H1 (cell line): ENCODE data around the gene PKMYT1. TPM values are rescaled to one million over a fixed set of nuclear protein-coding genes. Genes with fewer than 3 reads are reported as not detected.
A peak's percentile ranks its signal among the peaks of the same experiment; 100 is the strongest.

Source experiments
- ASH2L ChIP-seq: fragments of 200-600, 300-600 bp; sonication (generic); IDR thresholded peaks from one replicate; pipeline ENCODE4 v1.7.1; 2017; ENCODE audit warnings: low read length
- ATF2 ChIP-seq: IDR thresholded peaks from 2 replicates; pipeline ENCODE4 v1.6.1; 2012; ENCODE audit warnings: low read length, inconsistent platforms
- BACH1 ChIP-seq: IDR thresholded peaks from 2 replicates; pipeline ENCODE4 v1.6.1; 2012; ENCODE audit warnings: low read length, improper control_type of control experiment
- BCL11A ChIP-seq, 2 experiments: IDR thresholded peaks; one replicate each; pipeline ENCODE4 v1.6.1; 2011; ENCODE audit warnings: low read depth in 2 of 2, low read length in 2 of 2, mild to moderate bottlenecking in 2 of 2
- CTCF ChIP-seq, 3 experiments: IDR thresholded peaks; 1 replicate in 2 of 3; 2 replicates in 1 of 3; pipeline versions ENCODE4 v1.5.1 to v1.6.1; 2011; ENCODE audit warnings: low read length in 3 of 3, mild to moderate bottlenecking in 3 of 3, inconsistent platforms in 2 of 3, low read depth in 1 of 3, moderate library complexity in 1 of 3; ENCODE audit not compliant: insufficient read depth in 1 of 3; ENCODE audit errors: control extremely low read depth in 1 of 3
- FOSL1 ChIP-seq: IDR thresholded peaks from 2 replicates; pipeline ENCODE4 v1.6.1; 2011; ENCODE audit warnings: mild to moderate bottlenecking, low read depth, low read length, moderate library complexity; ENCODE audit not compliant: insufficient read depth
- GABPA ChIP-seq: IDR thresholded peaks from 2 replicates; pipeline ENCODE4 v1.6.1; 2011; ENCODE audit warnings: mild to moderate bottlenecking, low read length, moderate library complexity, borderline replicate concordance; ENCODE audit not compliant: insufficient read depth
- GTF2F1 ChIP-seq: IDR thresholded peaks from 2 replicates; pipeline ENCODE4 v1.6.1; 2012; ENCODE audit warnings: low read depth, low read length, improper control_type of control experiment, borderline replicate concordance
- JUN ChIP-seq: IDR thresholded peaks from 2 replicates; pipeline ENCODE4 v1.6.1; 2011; ENCODE audit warnings: low read depth, mild to moderate bottlenecking, improper control_type of control experiment, low read length
- KDM1A ChIP-seq: fragments of 200-600, 300-600 bp; sonication (generic); IDR thresholded peaks from 2 replicates; pipeline ENCODE4 v1.7.1; 2016; ENCODE audit warnings: mild to moderate bottlenecking, low read length, borderline replicate concordance
- KDM5A ChIP-seq: fragments of 200-600 bp; IDR thresholded peaks from 2 replicates; pipeline ENCODE4 v1.7.1; 2012; ENCODE audit warnings: mild to moderate bottlenecking, low read length, inconsistent platforms, mixed read lengths
- PHF8 ChIP-seq: fragments of 200-600 bp; sonication (generic); conservative IDR thresholded peaks from 2 replicates; pipeline ENCODE4 v1.7.1; 2012; ENCODE audit warnings: low read depth, mild to moderate bottlenecking, inconsistent platforms, low read length, moderate library complexity
- POLR2A ChIP-seq, 2 experiments: IDR thresholded peaks; 1 replicate in 1 of 2; 2 replicates in 1 of 2; pipeline ENCODE4 v1.6.1; 2011; ENCODE audit warnings: low read depth in 2 of 2, low read length in 2 of 2, mild to moderate bottlenecking in 2 of 2; ENCODE audit errors: control extremely low read depth in 1 of 2
- POLR2AphosphoS5 ChIP-seq: IDR thresholded peaks from 2 replicates; pipeline ENCODE4 v1.6.1; 2011; ENCODE audit warnings: low read depth, low read length
- SIN3A ChIP-seq, 2 experiments: IDR thresholded peaks in 1 of 2; conservative IDR thresholded peaks in 1 of 2; 2 replicates each; pipeline ENCODE4 v1.6.1; 2011 to 2012; ENCODE audit warnings: low read length in 2 of 2, improper control_type of control experiment in 1 of 2, low read depth in 1 of 2, mild to moderate bottlenecking in 1 of 2
- SIRT6 ChIP-seq: IDR thresholded peaks from one replicate; pipeline ENCODE4 v1.7.1; 2012; ENCODE audit warnings: low read length, inconsistent platforms
- SP4 ChIP-seq: IDR thresholded peaks from 2 replicates; pipeline ENCODE4 v1.6.1; 2012; ENCODE audit warnings: low read length, inconsistent platforms
- SUZ12 ChIP-seq: fragments of 200-600 bp; sonication (generic); IDR thresholded peaks from 2 replicates; pipeline ENCODE4 v1.6.1; 2012; ENCODE audit warnings: mild to moderate bottlenecking, inconsistent platforms, low read length, moderate library complexity, mixed read lengths
- TAF7 ChIP-seq: optimal IDR thresholded peaks from 2 replicates; pipeline ENCODE3; 2011; ENCODE audit warnings: low read depth, mild to moderate bottlenecking, inconsistent platforms, low read length, moderate library complexity, borderline replicate concordance
- TCF12 ChIP-seq: IDR thresholded peaks from 2 replicates; pipeline ENCODE4 v1.6.1; 2011; ENCODE audit warnings: low read depth, mild to moderate bottlenecking, low read length
- TEAD4 ChIP-seq: IDR thresholded peaks from 2 replicates; pipeline ENCODE4 v1.6.1; 2012; ENCODE audit warnings: low read depth, low read length, inconsistent platforms, mixed read lengths
- polyA plus RNA-seq, 7 experiments: library from polyadenylated mRNA; depleted of rRNA in 3 of 7; stranded (reverse) in 5 of 7; unstranded in 2 of 7; fragments of >200 nt in 5 of 7; fragments of 200-250 nt in 2 of 7; gene quantifications; 1 replicate in 5 of 7; 2 replicates in 1 of 7; 4 replicates in 1 of 7; pipeline versions ENCODE4 v1.2.1 to v1.2.3, GENCODE V29; 2011 to 2013; ENCODE audit warnings: missing spikeins in 2 of 7, mixed read lengths in 2 of 7
- total RNA-seq: library from RNA; stranded (reverse); fragmentation: NEBNext Ultra II Directional; extraction: Animal tissue kit (Norgen Biotek cat#: 25700); gene quantifications from 2 replicates; pipeline ENCODE4 v1.2.1, GENCODE V29; 2021

The PKMYT1 gene
- total and polyA plus RNA-seq, 2 of the 8 experiments (the other 6 are each of a cell fraction or from before 2014, with no cell fraction given), result 74.7 to 85.2 TPM

GRCh38 chr16:3017794-3018506 lies 37.7 kb upstream of the PKMYT1 start, which contains the start of gene CLDN6 (continued):
- TF ChIP-seq ASH2L (peak; percentile 68), BACH1 (no peak), FOSL1 (no peak), ATF2 (peak; percentile 87), PHF8 (peak; percentile 97), TAF7 (peak; percentile 95), GABPA (no peak), GTF2F1 (peak; percentile 72; the same call in 1 of the 2 replicates), CTCF (IDR thresholded peaks at IDR 0.05; ENCODE audit: control extremely low read depth in 1 of 3, insufficient read depth in 1 of 3, low read depth in 1 of 3, low read length in 3 of 3) (peak; percentile 85 to 94 (median 92)), TCF12 (peak; percentile 73; the same call in 1 of the 2 replicates), POLR2A (IDR thresholded peaks at IDR 0.05; ENCODE audit: control extremely low read depth in 1 of 2, low read depth in 2 of 2, low read length in 2 of 2) (peak; percentile 98 to 99), SIN3A (conservative IDR thresholded peaks at IDR 0.05 in 1 of 2, IDR thresholded peaks at IDR 0.05 in 1 of 2; ENCODE audit: low read depth in 1 of 2, low read length in 2 of 2) (peak; percentile 61 to 77; a peak in 2 of 4 replicates), POLR2AphosphoS5 (peak; percentile 98), KDM1A (peak; percentile 68; the same call in 1 of the 2 replicates), SP4 (peak; percentile 85), JUN (peak; percentile 58; the same call in 1 of the 2 replicates), SIRT6 (no peak), BCL11A (IDR thresholded peaks at IDR 0.05; ENCODE audit: low read depth in 2 of 2, low read length in 2 of 2) (no peak), KDM5A (no peak), SUZ12 (no peak), TEAD4 (peak; percentile 54; the same call in 1 of the 2 replicates)
- TF ChIP-seq, all 59 proteins: peak for 22
